ENCODE measurements around the gene PPP2R1B. TPM values are rescaled to one million over a fixed set of nuclear protein-coding genes. Genes with fewer than 3 reads are reported as not detected.

The PPP2R1B gene
- total RNA-seq, 4 donors from 2014 or later: 18.7 to 22.4 (median 20.7) TPM

GRCh38 chr11:111726301-111726713, 39.9 kb downstream of the PPP2R1B start:
- WGBS, 2 donors: 92 to 98% methylated on average over 9 of the region's 9 CpGs
- no peak for TF ChIP-seq POLR2A (IDR thresholded peaks at IDR 0.05)
- TF ChIP-seq, protein P1, sequence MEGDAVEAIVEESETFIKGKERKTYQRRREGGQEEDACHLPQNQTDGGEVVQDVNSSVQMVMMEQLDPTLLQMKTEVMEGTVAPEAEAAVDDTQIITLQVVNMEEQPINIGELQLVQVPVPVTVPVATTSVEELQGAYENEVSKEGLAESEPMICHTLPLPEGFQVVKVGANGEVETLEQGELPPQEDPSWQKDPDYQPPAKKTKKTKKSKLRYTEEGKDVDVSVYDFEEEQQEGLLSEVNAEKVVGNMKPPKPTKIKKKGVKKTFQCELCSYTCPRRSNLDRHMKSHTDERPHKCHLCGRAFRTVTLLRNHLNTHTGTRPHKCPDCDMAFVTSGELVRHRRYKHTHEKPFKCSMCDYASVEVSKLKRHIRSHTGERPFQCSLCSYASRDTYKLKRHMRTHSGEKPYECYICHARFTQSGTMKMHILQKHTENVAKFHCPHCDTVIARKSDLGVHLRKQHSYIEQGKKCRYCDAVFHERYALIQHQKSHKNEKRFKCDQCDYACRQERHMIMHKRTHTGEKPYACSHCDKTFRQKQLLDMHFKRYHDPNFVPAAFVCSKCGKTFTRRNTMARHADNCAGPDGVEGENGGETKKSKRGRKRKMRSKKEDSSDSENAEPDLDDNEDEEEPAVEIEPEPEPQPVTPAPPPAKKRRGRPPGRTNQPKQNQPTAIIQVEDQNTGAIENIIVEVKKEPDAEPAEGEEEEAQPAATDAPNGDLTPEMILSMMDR (IDR thresholded peaks at IDR 0.05): no peak
- no peak overlapping the region for H3K4me3 ChIP-seq (ENCODE audit: low read depth, poor library complexity, severe bottlenecking)
- no peak for DNase-seq (ENCODE audit: low spot score in 2 of 2)
- intact Hi-C loops (cut with DNase I; ENCODE audit: low total_unique reads): no loop called here

- no peak overlapping the region for H3K4me3 ChIP-seq (ENCODE audit: low read depth, poor library complexity, severe bottlenecking)
- WGBS, 2 donors: 82 to 90% methylated on average over 10 of the region's 10 CpGs
- intact Hi-C loops (cut with DNase I; ENCODE audit: low total_unique reads): no loop called here
- TF ChIP-seq POLR2A (IDR thresholded peaks at IDR 0.05): no peak
- TF ChIP-seq, protein P1 (IDR thresholded peaks at IDR 0.05): no peak
- DNase-seq (ENCODE audit: low spot score in 2 of 2): no peak
Measured at GRCh38 chr11:111725621-111726020, 40.6 kb downstream of the PPP2R1B start.

DNA sequence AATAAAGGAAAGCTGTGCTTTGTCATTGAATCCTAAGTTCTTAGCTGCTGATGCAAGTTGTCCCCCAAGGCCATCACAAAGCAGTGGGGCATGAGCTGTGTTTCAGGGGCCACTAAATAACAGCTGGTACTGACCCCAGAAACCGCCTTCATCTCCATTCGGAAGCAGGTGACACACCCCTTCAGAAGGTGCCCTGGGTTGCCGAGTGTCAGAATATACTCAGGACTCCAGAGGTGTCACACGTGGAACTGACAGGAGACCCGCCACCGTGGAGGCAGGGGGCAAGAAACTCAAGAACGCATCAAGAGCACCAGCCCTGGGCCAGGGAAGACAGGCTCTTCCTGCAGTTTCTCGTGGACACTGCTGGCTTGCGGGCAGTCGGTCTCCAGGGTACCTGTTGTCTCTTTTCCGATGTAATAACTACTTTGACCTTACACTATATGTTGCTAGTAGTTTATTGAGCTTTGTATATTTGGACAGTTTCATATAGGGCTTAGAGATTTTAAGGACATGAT, 41.5 kb downstream of the PPP2R1B start:
- 89 to 93% methylated on average over 11 of the region's 11 CpGs for WGBS, 2 donors
- DNase-seq (ENCODE audit: low spot score in 2 of 2): no peak
- TF ChIP-seq, protein P1 (IDR thresholded peaks at IDR 0.05): no peak
- no peak for TF ChIP-seq POLR2A (IDR thresholded peaks at IDR 0.05)
- intact Hi-C loops (cut with DNase I; ENCODE audit: low total_unique reads): no loop called here
- no peak overlapping the region for H3K4me3 ChIP-seq (ENCODE audit: low read depth, poor library complexity, severe bottlenecking)

GRCh38 chr11:111723595-111723994, 42.6 kb downstream of the PPP2R1B start:
- no peak overlapping the region for H3K4me3 ChIP-seq (ENCODE audit: low read depth, poor library complexity, severe bottlenecking)
- WGBS, 2 donors: 77 to 80% methylated on average over 14 to 15 of the region's 15 CpGs
- DNase-seq (ENCODE audit: low spot score in 2 of 2): no peak
- intact Hi-C loops (cut with DNase I; ENCODE audit: low total_unique reads): no loop called here
- TF ChIP-seq, protein P1 (IDR thresholded peaks at IDR 0.05): no peak
- no peak for TF ChIP-seq POLR2A (IDR thresholded peaks at IDR 0.05)

DNA sequence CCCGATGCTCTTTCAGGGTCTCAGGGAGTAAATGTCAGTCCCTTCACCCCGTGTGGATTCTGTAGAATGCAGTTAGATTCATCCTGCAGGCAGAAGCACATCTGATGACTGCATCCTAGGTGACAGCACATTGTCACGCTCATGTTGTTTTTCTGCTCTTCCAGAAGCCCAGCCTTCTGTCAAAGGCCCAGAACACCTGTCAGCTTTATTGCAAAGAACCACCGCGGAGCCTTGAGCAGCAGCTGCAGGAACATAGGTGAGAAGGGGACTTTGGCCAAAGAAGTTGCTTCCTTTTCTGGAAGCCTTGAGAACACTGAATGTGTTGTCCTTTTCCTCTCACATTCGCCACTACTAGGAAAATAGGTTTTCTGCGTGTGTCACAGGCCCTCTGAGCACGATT, 43.7 kb downstream of the PPP2R1B start:
- H3K4me3 ChIP-seq (ENCODE audit: low read depth, poor library complexity, severe bottlenecking): no peak overlapping the region
- DNase-seq (ENCODE audit: low spot score in 2 of 2): no peak
- intact Hi-C loops (cut with DNase I; ENCODE audit: low total_unique reads): no loop called here
- WGBS, 2 donors: 91 to 94% methylated on average over 8 of the region's 8 CpGs
- TF ChIP-seq POLR2A (IDR thresholded peaks at IDR 0.05): no peak
- TF ChIP-seq, protein P1 (IDR thresholded peaks at IDR 0.05): no peak
